ENCODE measurements around the gene DYNLRB1. TPM values are rescaled to one million over a fixed set of nuclear protein-coding genes. Genes with fewer than 3 reads are reported as not detected.

The DYNLRB1 gene
- total RNA-seq, 1 donor from 2014 or later, result 161 TPM

GRCh38 chr20:34541264-34541901 is 25.2 kb downstream of the DYNLRB1 start:
- Histone ChIP-seq H3K27ac (no peak overlapping the region), H3K36me3 (peaks cover 59% of the 10 kb centered on the region), H3K4me1 (no peaks in the 10 kb centered on the region), H3K27me3 (ENCODE audit: low read depth) (no peaks in the 10 kb centered on the region), H3K4me3 (no peak overlapping the region), H3K9me3 (no peaks in the 10 kb centered on the region)
- ATAC-seq (no peak), DNase-seq (no peak)
- TF ChIP-seq, protein P1, sequence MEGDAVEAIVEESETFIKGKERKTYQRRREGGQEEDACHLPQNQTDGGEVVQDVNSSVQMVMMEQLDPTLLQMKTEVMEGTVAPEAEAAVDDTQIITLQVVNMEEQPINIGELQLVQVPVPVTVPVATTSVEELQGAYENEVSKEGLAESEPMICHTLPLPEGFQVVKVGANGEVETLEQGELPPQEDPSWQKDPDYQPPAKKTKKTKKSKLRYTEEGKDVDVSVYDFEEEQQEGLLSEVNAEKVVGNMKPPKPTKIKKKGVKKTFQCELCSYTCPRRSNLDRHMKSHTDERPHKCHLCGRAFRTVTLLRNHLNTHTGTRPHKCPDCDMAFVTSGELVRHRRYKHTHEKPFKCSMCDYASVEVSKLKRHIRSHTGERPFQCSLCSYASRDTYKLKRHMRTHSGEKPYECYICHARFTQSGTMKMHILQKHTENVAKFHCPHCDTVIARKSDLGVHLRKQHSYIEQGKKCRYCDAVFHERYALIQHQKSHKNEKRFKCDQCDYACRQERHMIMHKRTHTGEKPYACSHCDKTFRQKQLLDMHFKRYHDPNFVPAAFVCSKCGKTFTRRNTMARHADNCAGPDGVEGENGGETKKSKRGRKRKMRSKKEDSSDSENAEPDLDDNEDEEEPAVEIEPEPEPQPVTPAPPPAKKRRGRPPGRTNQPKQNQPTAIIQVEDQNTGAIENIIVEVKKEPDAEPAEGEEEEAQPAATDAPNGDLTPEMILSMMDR (IDR thresholded peaks at IDR 0.05), result no peak
- intact Hi-C loops (cut with DNase I), result no loop called here

DNA sequence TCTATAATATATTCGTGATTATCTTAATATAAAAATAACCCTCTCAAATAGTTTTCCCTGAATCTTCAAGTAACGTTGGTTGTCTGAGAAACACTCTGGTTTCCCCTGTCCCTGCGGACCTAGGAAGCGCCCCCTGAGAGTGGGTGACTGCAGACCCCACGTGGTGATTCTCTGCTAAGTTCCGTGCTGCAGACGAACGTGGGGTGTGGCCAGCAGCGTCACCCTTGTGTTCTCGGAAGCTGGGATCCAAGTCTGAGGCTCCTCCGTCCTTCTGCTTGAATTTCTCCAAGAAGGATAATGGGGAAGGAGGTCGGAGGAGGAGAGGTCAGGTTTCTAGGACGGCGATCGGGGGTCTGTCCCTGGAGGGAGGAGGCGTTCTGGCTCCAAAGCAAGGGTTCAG is 25.7 kb downstream of the DYNLRB1 start:
- DNase-seq (no peak), ATAC-seq (no peak)
- H3K27me3 ChIP-seq (ENCODE audit: low read depth), result no peaks in the 10 kb centered on the region
- TF ChIP-seq, protein P1 (IDR thresholded peaks at IDR 0.05), result no peak
- intact Hi-C loops (cut with DNase I), result no loop called here
- H3K36me3 ChIP-seq, result peaks cover 54% of the 10 kb centered on the region
- no peaks in the 10 kb centered on the region for H3K9me3 ChIP-seq
- H3K4me3 ChIP-seq, result no peak overlapping the region
- H3K4me1 ChIP-seq, result no peaks in the 10 kb centered on the region
- no peak overlapping the region for H3K27ac ChIP-seq

- Histone ChIP-seq H3K9me3 (no peaks in the 10 kb centered on the region), H3K4me3 (no peak overlapping the region), H3K4me1 (no peaks in the 10 kb centered on the region), H3K27ac (no peak overlapping the region), H3K27me3 (ENCODE audit: low read depth) (no peaks in the 10 kb centered on the region), H3K36me3 (peaks cover 48% of the 10 kb centered on the region)
- ATAC-seq, result no peak
- intact Hi-C loops (cut with DNase I), result no loop called here
- TF ChIP-seq, protein P1 (IDR thresholded peaks at IDR 0.05), result no peak
- no peak for DNase-seq
Measured at GRCh38 chr20:34542439-34542838, 26.2 kb downstream of the DYNLRB1 start.

DNA sequence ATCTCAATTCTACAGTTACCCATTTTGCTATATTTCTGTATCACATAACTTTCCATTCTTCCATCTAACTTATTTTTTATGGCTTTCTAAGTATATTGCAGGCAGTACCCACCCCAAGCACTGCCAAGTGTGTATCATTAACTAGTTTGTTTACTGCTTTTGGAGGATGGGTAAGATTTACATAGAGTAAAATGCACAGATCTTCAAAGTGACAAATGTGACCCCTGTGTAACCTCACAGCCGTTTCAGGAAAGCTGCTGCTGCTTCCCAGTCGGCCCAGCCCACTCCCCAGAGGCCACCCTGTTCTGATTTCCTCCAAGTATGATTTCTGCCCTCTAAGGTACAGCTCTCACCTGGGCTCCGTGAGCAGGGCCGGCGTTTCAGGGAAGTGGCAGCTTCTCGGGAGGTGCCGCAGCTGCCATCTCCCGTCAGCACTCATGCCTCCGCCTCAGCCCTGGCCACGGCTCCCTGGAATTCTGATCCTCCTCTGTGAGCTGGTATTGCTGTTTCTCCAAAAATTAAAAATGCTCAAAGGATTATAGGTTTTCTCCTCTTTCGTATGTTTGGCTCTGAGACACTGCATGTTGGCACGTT is 27.3 kb downstream of the DYNLRB1 start:
- peaks cover 40% of the 10 kb centered on the region for H3K36me3 ChIP-seq
- H3K4me1 ChIP-seq, result no peaks in the 10 kb centered on the region
- DNase-seq, result no peak
- TF ChIP-seq, protein P1 (IDR thresholded peaks at IDR 0.05), result no peak
- H3K9me3 ChIP-seq, result no peaks in the 10 kb centered on the region
- intact Hi-C loops (cut with DNase I), result no loop called here
- H3K27ac ChIP-seq, result no peak overlapping the region
- H3K27me3 ChIP-seq (ENCODE audit: low read depth), result no peaks in the 10 kb centered on the region
- ATAC-seq, result no peak
- no peak overlapping the region for H3K4me3 ChIP-seq

DNA sequence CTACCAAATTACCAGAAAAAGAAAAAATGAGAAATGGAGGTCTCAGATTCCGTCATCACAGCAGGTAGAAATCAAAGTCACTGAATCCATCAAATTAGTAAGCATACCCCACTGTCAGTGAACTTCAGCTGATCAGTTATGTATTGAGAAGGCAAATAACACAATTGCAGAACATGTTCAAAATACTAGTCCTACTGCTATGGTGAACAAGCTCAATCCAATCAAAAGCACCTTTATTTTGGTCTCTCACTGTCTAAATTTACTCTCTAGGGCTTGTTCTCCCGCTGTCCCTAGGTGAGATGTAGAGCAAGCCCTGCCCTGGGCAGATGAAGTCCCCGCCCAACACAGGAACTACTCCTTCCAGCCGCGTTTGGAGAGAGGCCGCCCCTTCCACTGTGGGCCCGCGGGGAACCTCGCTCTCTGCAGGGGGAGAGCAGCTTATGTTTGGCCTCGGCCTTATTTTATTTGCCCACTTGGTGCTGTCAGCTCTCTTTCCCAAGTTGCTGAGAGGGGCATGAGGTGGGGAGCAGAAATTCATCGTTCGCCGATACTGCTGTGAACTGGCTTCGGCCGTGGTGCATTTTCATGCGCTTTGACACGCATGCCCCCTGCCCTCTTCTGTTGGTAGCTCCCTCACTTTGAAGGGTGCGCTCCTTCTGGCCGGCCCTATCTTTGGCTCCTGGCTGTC is 28.0 kb downstream of the DYNLRB1 start:
- Histone ChIP-seq H3K27me3 (ENCODE audit: low read depth) (no peaks in the 10 kb centered on the region), H3K36me3 (peaks cover 34% of the 10 kb centered on the region), H3K4me1 (no peaks in the 10 kb centered on the region), H3K4me3 (peak overlapping the region; percentile 25), H3K27ac (no peak overlapping the region), H3K9me3 (no peaks in the 10 kb centered on the region)
- TF ChIP-seq, protein P1 (IDR thresholded peaks at IDR 0.05), result no peak
- peak; percentile 50 to 80 for ATAC-seq
- DNase-seq, result peak; percentile 44
- intact Hi-C loops (cut with DNase I), result no loop called here
